HG03571 (cell line): ENCODE data around the gene ATP2A2.

Source experiments
- ATAC-seq: cut with Tn5 transposase; IDR thresholded peaks from one replicate; pipeline ENCODE4 v1.9.1; 2021; ENCODE audit not compliant: unreplicated experiment

Gene ATP2A2

DNA sequence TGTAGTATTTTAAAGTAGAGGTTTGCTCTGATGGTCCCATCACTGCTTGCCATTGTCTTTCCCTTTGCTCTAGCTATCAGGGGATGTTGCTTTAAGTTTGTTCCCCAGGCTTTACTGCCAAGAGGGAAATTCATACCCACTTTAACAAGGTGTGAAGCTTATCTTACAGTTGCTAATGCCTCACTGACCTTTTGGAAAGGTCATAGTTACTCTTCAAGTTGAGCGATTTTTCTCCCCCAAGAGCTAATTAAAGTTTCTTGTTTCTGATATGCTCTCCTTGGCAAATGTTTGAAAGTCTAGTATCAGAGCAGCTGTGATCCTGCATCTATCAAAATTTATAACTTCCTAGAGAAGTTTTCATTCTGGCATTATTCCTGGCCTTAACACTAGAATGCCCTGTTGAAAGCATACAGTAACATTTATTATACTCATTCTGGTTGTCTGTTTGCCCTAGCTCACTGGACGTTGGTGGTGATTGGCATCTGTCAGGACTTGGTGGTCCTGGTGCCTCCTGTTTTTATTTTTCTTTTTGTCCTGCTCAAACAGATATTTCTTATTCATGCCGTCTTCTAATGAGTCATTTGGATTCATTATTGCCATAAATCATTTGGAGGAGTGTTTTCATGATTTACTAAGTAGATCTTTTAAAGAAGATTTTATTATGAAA is 8.1 kb downstream of the ATP2A2 start:
- no peak for ATAC-seq

DNA sequence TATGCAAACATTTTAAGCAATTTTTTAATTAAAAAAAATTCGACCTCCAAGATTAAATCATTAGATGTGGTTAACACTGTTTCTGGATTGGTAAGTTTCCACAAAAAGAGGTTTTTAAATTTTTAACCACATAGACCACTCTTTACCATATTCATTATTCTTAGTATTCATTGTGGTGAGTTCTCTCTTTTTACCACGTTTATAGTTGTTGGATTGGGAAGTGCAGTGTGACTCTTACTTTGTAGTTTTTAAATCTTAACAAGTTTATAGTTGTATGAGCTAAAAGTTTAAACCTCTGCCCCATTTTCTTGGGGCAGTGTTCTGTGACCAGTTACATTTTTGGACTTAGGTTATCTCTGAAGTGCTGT is 8.6 kb downstream of the ATP2A2 start:
- no peak for ATAC-seq

DNA sequence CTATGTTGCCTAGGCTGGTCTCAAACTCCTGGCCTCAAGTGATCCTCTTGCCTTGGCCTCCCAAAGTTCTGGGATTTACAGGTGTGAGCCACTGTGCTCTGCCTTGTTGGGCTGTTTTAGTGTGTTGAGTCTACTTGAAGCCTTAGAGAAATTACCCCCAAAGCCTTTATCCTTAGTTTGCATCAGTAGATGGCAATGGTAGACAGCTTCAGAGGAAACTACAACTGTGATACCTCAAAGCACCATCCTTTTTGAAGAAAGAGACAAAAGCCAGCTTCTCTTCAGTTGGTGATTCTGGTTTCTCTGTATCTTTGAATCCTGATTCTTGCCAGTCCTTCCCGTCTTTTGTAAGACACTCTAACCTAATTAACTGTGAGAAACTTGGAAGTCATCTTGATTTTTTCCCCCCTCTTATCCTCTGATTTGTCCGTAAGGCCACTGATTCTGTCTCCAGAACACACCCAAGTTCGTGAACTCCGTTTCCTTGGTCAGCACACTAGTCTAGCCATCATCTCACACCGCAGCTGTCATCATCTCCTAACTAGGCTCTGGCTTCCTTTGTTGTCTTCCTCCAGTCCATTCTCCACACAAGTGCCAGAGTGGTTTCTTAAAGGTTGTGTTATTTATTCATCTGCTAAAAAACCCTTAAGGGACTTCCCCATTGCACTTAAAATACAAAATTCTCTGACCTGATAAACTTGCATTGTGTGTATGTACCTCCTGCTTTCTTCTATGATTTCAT is 20.2 kb downstream of the ATP2A2 start:
- no peak for ATAC-seq

DNA sequence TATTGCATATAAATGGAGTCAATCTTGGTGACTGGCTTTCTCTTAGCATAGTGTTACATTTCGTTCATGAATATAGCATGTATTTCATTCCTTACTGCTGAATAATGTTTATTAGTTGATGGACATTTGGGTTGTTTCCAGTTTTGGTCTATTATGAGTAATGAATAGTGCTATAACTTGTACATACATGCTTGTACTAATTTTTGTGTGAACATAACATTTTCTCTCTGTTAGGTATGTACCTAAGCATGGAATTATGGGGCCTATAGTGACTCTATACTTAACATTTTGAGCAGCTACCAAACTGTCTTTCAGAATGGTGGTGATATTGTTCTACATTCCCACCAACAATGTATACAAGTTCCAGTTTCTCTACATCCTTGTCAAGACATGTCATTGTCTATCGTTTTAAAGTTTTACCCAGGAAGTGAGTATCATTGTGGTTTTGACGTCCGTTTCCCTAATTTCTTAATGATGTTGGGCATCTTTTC is 23.1 kb downstream of the ATP2A2 start:
- ATAC-seq, result no peak

DNA sequence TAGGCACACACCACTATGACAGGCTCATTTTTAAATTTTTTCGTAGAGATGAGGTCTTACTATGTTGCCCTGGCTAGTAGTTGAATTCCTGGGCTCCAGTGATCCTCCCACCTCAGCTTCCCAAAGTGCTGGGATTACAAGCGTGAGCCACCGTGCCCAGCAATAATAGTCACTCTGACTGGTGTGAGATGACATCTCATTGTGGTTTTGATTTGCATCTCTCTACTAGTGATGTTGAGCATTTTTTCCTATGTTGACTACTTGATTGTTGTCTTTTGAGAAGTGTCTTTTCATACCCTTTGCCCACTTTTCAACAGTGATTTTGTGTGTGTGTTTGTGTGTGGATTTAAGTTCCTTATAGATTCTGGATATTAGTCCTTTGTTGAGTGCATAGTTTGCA is 26.3 kb downstream of the ATP2A2 start:
- ATAC-seq, result no peak

DNA sequence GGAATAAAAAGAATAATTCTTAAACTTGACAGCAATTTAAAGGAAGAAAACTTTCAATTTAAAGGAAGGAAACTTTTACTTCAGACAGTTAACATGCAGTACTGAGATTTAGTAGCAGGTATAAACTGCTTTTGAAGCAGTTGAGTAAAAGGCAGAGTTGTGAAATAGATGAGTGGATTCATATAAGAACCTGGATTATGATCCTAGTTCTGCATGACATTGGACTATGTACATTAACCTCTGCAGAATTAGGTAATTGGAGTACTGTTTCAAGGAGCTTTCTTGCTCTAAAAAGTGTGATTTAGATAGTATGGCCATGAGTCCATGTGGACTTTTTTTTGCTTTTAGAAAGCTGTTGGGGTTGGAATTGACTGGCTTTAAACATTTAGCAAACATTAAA is 29.7 kb downstream of the ATP2A2 start:
- ATAC-seq, result no peak

DNA sequence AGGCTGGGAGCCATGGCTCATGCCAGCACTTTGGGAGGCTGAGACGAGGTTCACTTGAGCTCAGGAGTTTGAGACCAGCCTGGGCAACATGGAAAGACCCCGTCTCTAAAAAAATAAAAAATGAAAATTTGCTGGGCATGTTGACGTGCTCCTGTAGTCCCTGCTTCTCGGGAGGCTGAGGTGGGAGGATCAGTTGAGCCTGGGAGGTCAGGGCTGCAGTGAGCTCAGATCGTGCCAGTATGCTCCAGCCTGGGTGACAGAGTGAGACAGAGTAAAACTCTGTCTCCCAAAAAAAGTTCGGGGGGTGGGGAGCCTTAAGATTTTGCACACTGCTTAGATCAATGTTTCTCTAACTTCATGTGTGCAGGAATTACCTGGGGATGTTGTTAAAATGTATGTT is 30.9 kb downstream of the ATP2A2 start:
- no peak for ATAC-seq

DNA sequence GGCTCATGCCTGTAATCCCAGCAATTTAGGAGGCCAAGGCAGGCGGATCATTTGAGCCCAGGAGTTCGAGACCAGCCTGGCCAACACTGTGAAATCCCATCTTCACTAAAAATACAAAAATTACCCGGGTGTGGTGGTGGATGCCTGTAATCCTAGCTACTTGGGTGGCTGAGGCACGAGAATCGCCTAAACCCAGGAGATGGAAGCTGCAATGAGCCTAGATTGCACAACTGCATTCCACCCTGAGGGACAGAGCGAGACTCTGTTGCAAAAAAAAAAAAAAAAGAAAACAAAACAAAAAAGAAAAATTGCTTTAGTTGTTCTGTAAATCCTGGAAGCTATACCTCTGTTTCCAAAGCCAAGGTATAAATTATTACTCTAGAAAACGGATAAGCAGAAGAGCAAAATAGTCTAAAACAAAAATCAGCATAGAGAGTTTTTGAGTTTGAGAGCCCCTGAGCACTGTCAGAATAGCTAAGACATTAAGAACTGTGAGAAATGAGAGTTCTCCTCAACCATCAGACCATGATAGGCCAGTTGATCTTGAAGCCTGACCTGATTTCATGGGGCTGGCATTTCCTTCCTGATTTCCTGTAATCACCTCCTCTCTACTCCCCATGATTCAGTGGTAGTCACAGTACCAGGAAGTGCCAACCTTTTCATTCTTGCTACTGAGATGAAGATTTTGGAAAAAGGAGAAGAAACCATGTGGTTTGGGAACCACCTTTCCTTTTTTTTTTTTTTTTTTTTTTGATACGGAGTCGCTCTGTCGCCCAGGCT is 31.7 kb downstream of the ATP2A2 start:
- ATAC-seq, result no peak

DNA sequence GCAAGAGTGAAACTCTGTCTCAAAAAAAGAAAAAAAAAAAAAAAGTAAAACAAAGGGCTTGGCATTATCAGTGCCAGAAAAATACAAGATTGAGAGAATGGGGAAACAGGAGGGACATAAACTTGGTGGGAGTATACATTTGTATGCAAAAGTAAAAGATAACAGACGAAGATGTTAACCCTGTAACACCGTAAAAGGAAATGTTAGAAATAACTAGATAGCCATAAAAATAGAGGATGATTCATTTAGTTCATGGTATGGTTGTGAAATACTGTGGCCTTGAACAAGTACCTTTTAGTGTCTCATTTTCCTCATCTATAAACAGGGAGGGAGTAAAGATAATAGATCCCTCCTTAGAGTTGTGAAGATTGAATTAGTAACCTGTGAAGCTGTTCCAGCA is 33.3 kb downstream of the ATP2A2 start:
- ATAC-seq, result no peak

DNA sequence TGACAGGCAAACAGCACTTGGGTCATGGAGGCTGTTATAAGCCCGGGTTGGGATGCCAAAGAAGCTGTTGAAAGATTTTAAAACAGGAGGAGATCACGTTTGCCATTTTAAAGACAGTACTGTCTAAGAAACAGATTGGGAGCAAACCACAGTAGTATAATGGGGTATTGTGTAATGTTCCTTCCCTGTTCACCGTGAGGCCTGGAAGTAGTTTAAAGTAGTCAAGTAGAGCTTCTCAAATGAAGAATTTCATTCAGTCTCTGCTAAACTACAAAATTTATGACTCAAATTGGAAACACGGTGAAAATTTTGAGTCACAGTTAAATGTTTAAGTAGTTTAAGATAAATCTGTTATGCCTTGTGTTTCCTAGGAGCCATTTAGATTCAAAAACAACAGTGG is 35.8 kb downstream of the ATP2A2 start:
- no peak for ATAC-seq

DNA sequence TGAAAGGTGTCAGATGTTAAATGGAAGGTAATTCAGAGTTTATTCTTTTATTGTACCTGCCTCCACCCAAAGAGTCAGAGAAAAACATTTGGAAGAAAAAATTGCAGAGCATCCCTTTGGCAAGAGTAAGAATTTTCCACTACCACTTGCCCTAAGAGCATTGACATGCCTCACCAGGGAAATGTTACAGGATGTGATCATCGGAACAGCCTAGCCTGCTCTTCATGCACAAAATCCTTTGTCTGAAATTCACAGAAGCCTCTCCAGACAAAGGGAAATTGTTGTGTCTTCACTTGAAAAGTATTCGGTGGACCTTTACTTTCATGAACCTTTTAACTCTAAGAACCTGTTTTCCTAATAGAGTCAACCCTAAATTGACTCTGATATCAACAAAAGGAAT is 36.9 kb downstream of the ATP2A2 start:
- ATAC-seq, result no peak

DNA sequence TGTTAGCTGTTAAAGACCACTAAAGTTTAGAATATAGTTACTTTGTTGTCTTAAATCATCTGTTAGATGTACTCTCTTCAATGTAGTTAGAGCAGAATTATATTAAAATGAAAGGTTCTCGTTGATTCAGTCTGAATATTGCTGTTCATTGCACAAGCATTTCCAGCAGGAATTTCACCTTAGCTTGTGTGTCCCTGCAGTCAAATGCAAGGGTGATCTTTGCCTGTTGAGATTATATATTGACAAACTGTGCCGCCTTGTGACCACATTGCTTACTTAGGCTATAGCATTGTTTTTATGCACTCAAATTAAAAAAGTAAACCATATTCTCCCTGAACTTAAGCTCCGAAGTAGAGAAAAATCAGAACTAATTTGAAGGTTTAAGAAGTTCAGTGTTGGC is 39.5 kb downstream of the ATP2A2 start:
- no peak for ATAC-seq

DNA sequence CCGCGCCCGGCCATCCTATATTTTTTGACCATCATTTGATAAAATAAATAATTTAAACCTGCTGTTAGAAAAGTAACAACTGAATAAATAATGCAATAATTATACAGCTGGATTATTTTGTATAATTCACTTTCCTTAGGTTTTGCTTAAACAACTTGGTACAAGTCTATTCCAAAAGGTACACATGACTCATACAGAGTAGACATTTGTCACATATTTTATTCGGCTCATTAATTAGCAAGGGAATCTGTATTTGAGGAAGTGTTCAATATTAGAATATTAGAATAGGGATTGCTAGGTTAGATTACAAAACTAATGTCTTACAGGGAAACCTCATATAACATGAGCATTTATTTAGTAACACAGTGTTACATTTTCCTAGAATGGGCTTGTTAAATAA is 48.7 kb downstream of the ATP2A2 start:
- no peak for ATAC-seq

DNA sequence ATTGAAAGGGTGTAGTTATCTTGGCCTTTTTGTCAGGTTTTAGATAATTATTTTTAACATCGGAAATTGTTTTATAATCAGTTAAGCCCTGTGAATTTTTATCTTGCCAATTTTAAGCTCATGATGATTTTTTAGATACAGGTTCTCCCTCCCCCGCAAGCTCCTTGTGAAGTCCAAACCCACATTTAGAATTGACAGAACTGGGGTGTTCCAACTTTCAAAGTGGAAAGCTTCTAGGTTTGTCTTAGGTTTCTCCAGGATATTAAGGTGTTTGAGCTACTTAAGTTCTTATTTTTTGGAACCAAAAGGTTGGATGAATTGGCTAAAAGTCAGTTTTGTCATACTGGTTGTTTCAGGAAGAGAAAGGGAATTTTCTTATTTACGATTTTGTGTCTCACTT is 49.1 kb downstream of the ATP2A2 start:
- no peak for ATAC-seq

DNA sequence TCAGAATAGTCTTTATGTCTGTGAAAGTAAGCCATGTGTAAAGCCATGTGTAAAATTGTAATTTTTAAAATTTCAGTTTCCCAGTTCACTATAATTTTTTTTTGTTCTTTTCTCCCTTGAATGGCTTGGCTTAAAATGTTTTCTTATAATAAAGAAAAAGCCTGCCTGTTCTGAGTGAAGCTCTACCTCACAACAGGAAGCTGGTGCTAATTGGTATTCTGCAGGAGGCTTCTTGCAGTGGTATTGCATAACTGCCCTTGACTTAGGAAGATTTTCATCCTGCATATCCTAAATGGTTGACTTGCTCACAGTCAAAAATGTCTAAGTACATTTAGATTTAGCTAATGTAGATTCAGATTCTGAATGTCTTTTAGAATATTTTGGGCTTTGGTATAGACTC is 49.5 kb downstream of the ATP2A2 start:
- ATAC-seq, result no peak

DNA sequence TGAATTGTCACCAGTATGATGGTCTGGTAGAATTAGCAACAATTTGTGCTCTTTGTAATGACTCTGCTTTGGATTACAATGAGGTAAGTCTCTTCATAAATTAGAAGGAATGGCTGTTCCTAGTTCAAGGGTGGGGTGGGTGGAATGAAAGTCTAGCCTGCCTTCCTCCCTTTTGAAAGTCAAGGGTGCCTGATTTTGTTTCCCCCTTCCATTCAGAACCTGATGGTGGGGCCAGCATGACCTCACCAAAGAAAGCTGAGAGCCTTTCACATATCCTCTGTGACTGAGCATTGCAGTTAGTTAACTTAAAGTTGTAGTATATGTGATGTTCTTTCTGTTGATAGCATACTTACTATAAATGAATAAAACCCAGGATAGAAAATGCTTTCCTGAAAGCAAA is 52.2 kb downstream of the ATP2A2 start:
- no peak for ATAC-seq

DNA sequence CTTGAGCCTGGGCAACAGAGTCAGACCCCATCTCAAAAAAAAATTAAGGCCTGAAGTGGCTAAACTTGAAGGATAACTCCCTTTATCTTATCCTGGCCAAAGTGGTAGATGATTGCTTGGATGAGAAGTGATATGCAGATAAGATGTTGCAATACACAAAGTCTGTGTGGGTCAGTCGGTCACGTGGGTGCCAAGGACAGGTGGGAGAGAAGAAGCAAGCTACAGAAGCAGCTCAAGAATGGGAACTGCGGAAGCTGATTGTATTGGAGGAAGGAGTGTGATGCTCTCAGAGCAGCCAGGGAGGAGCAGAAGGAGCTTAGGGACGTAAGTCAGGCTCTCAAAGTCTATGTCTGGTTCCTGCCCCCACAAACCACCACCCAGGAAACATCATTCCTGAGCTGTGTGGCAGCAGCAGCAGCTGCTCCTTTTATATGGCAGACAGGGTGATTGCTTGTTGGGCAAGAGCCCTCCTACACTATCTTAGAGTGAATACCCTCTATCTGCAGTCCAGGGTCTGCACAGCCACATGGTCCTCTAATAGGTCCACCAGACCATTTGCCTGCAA is 54.5 kb downstream of the ATP2A2 start:
- no peak for ATAC-seq

DNA sequence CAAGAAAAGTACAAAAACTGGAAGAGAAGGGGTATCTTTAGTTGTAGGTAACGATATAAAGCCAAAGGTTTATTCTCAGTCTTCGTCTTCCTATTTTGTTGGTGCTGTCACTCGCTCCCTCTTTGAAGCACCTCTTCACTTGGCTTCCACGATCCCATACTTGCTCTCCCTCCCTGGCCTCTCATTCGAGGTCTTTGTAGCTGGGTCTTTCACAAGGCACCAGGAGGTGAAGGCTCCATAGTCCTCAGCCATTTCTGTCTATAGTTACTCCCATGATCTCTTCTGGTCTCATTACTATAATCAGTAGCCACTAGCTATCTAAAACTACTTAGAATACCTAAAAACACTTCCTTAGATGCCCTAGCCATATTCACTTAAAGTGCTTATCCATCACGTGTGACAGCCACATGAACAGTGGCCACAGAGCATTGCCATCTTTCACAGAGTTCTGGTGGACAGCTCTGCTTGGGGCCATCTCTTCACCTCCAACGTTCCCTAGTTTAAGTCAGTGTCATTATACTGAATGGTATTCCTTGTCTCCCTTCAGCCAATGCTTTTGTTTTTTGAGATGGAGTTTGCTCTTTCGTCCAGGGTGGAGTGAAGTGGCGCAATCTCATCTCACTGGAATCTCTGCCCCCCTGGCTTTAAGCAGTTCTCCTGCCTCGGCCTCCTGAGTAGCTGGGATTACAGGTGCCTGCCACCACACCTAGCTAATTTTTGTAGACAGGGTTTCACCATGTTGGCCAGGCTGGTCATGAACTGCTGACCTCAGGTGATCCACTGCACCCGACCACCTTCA is 57.1 kb downstream of the ATP2A2 start:
- ATAC-seq, result no peak

DNA sequence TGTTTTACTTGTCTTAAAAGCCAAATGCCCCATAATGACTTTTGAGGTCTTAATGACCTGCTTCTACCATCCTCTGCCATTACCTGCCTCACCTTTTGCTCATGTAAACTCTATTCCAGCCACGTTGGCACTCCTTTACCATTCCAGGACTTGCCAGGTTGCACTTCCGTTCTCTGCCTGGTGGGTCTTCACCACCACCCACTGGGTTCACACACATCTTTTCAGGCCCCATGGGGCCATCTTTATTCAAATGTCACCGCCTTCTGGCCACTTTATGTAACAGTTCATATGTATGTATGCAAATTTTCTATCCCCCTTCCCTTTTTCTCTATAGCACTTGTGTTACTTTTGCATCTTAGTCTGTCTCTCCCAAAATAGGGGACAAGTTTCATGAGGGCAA is 57.7 kb downstream of the ATP2A2 start:
- ATAC-seq, result no peak

DNA sequence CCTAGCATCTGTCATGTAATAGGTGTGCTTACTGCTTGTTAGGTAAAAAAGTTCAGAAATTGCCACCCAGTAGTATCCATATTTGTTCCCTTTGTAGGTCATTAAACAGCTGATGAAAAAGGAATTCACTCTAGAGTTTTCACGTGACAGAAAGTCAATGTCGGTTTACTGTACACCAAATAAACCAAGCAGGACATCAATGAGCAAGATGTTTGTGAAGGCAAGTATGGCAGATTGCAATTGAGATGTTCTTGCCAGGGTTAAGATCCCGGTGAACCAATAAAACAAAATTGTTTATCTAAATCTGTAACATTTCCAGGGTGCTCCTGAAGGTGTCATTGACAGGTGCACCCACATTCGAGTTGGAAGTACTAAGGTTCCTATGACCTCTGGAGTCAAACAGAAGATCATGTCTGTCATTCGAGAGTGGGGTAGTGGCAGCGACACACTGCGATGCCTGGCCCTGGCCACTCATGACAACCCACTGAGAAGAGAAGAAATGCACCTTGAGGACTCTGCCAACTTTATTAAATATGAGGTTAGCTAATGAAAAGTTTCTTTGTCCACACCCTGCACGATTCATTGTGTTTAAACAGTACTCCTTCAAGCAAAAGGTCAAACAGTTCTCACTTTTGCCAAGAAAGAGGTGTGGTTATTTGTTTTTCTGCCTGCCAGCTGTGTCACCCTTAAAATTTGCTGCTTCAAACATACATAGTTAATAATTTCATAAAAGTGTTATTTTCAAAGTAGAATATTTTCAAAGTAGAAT is 58.3 kb downstream of the ATP2A2 start:
- no peak for ATAC-seq
